ENCODE measurements around the gene FCRL5.

GRCh38 chr1:157596384-157596783 lies 44.1 kb upstream of the FCRL5 start:
- no peak for TF ChIP-seq CTCF (IDR thresholded peaks at IDR 0.05; ENCODE audit: insufficient read depth, low read length)
- no peak for TF ChIP-seq POLR2AphosphoS5 (IDR thresholded peaks at IDR 0.05; ENCODE audit: low read depth)
- no peak for TF ChIP-seq REST (IDR thresholded peaks at IDR 0.05; ENCODE audit: insufficient replicate concordance, low read depth)
- TF ChIP-seq GABPA (IDR thresholded peaks at IDR 0.05; ENCODE audit: low read depth) = no peak

Data from HL-60 (cell line).